Uterus (tissue), 2 donors: Measurements from ENCODE around the gene ERGIC1.
"Not testable (repeated sequence)": the region's sequence is repeated elsewhere in the genome, so short reads cannot be mapped to it uniquely, and the experiment has no call there.

Experiments
- CTCF ChIP-seq, 4 experiments: fragments of 200-600 bp in 2 of 4; fragments of 450-650 bp in 2 of 4; sonication (generic) in 2 of 4; IDR thresholded peaks; one replicate each; pipeline ENCODE4 v1.5.1; 2016 to 2019; ENCODE audit warnings: antibody characterized with exemption in 4 of 4, mild to moderate bottlenecking in 2 of 4, moderate library complexity in 1 of 4
- POLR2A ChIP-seq, 2 donors: fragments of 450-650 bp; IDR thresholded peaks; one replicate each; pipeline ENCODE4 v1.6.1; 2016; ENCODE audit warnings: antibody characterized with exemption in 2 of 2, mild to moderate bottlenecking in 1 of 2, moderate library complexity in 1 of 2

- not testable (repeated sequence) for TF ChIP-seq CTCF, POLR2A (IDR thresholded peaks at IDR 0.05)
Observed at GRCh38 chr5:172864171-172864570, 30.1 kb downstream of the ERGIC1 start.
